GM18870 (cell line): ENCODE results near the gene PHKB.

Experiments used
- ATAC-seq: cut with Tn5 transposase; IDR thresholded peaks from one replicate; pipeline ENCODE4 v1.9.1; 2021; ENCODE audit warnings: moderate library complexity; ENCODE audit not compliant: unreplicated experiment

The PHKB gene

GRCh38 chr16:47611848-47612493 lies 150.8 kb downstream of the PHKB start:
- ATAC-seq = no peak

DNA sequence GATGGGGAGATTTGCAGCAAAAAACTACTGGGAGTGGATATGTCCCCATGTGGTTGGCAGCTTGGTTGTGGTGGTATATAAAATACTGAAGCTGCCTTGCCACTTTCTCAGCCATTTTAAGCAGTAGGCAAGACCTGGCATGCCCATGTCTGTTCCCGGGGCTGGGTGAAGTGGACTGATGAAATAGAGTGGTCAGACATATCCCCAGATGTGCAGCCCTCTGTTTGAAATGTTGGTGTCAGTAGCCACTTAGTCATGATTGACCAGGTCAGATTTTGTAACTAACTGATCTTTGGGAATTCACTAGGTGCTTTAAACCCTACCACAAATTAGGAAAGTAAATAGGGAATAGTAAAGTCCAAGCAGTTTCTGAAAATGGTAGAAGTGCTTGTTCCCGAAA lies 151.6 kb downstream of the PHKB start:
- no peak for ATAC-seq

DNA sequence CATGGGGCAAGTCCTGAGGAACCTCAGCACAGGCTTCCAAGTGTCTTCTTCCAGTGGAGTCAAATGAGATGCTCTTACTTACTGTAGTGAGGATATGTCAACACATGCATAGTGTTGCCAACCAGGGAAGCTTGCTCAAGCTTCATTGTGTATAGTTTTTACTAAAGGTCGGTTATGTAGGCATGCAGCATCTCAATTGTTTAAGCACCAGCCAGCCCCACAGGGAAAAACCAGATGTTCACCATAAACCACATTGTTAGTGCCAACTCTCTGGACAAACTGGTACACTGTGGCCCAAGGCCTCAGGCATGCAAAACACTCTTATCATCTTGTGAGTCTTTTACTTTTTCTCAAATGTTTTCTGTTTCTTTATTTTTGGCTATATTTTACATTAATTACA lies 152.1 kb downstream of the PHKB start:
- ATAC-seq = no peak

DNA sequence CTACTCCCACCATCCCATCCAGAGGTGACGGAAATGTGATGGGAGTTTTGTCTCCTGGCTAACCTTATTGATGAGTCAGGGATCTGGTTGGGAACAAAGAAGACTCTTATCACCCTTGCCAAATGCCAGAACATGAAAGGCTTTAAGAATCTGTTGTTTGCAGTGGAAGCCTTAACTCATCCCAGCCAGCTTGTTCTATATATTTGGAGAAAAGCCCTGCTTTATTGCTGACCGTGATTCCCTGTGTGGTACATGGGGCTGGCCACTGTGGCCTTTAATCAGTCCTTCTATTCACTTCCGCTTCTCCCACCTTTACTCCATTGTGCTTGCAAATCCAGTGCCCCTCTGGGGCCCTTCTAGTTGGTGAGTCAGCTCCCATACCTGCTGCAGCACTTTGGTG lies 156.6 kb downstream of the PHKB start:
- ATAC-seq = no peak

- no peak for ATAC-seq
Observed at GRCh38 chr16:47622451-47623176, 161.5 kb downstream of the PHKB start.

DNA sequence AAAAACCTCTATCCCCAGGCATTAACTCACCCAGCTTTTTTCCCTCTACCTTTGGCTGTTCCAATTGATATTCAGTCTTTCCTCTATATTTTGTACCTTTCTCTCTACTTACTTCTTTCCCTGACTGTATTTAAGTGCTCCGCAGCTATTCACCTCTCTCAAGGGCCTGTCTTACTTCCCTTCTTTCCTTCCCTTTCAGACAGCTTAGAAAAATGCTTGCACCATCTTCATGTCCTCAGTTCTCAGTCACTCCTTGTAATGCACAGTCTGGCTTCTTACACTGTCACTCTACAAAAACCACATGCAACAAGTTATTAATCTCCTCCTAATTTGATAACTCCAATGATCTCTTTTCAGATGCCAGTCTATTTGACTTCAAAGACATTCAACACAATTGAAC lies 163.4 kb downstream of the PHKB start:
- ATAC-seq = no peak

GRCh38 chr16:47625115-47625567 lies 164.0 kb downstream of the PHKB start:
- ATAC-seq = no peak

GRCh38 chr16:47626246-47626645 lies 165.1 kb downstream of the PHKB start:
- ATAC-seq = no peak

DNA sequence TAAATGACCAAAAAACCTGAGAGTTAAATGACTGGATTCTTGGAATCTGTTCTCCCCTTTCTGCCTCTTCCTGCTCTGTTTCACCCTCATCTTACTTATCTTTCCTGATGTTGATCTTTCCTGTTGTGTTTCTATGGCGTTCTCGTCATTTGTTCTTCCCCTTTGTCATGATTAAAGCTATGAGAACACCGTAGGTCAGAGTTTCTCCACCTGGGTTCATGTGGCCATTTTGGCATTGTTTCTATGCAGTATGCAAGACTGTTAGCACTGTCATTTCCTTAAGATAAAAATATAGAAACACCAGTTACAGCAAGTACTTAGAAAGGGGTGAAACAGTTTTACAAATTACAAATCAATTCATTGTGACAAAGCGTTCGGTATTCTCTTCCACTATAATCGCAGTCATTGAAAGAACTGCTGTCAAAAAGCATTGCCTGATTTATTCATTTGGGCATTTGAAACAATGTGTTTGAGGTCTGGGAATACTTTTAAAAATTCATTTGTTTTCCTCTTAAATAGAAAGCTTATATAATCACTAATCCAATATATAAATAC lies 166.0 kb downstream of the PHKB start:
- no peak for ATAC-seq

GRCh38 chr16:47627721-47628120 lies 166.6 kb downstream of the PHKB start:
- ATAC-seq = no peak

DNA sequence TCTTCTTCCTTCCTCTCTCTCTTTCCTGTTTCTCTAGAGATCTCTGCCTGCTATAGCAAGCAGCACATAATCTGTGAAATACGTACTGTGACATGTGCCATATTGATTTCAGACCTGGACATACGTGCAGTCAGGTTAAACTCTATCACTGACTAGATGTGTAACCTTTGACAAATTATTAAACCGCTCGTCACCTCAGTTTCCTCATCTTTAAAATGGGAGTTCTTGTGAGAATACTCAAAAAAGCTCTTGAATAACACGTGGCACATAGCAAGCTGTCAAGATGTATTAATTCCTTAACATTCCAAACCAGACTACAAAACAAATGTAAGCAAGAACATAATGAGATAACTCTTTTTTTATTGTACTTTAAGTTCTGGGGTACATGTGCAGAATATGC lies 170.0 kb downstream of the PHKB start:
- no peak for ATAC-seq

DNA sequence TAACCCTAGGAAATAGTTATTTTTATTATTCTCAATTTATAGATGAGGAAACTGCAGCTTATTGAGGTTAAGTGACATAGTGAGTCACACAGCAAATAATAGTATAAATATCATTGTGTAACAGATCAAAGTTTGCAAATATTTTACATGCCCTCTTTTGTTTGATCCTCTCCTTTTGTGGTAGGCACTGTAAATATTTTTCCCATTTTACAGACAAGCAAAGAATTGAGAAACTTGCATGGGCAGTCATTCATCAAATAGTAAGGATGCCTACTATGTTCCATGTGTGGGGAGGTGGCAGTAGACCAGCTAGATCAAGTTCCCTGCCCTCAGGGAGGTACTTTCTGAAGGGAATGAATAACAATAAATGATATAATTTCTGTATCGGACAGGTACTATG lies 173.0 kb downstream of the PHKB start:
- ATAC-seq = no peak

DNA sequence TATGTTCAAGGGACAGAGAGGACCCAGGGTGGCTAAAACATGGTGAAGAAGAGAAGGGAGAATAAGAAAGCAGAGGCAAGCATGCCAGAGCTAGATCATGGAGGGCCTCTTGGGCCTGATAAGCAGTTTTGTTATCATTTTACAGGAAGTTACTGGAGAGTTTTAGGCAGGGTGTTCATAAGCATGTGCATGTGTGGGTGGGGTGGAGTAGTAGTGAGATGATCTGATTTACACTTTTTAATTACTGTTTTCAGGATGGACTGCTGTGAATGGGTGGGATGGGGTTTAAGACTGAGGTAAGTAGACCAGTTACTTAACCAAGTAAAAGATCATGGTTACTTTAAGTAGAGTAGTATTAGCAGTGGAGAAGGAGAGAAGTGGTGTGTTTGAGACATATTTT lies 173.6 kb downstream of the PHKB start:
- no peak for ATAC-seq

GRCh38 chr16:47636501-47637099 lies 175.5 kb downstream of the PHKB start:
- ATAC-seq = no peak

DNA sequence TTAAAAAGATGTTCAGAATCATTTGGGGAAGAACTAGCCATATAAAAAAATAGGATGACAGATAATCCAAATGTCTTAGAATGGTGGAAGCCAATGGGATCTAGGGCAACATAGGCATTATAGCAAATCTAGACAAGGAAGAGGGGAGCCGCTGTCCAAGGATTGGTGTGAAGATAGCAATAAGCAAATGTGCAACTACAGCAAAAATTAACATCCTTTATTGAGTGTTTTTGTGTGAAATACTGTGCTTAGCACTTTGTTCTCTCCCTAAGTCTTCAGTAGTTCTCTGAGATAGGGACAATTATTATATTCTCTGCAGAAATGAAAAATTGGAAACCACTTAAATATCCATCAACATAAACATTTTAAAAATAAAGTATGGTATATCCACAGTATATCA lies 177.0 kb downstream of the PHKB start:
- no peak for ATAC-seq

DNA sequence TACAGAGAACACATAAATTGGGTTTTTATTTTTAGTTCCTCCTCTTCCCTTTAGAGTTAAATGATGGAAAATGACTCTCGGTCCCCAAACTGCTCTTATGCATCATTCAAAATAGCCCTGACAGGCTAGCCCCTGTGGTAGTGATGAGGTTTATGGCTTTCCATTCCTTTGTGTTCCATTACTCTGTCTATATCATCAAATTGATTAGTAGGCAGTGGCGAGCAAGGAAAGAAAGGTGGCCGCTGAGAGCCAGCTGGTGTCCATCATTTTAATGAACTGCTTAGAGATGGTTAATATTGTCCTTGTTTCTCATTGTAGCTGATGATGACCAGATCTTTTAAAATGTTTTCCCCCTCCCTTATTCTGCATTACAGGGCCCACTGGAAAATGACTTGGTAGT lies 179.5 kb downstream of the PHKB start:
- ATAC-seq = no peak

- no peak for ATAC-seq
Observed at GRCh38 chr16:47643323-47644000, 182.3 kb downstream of the PHKB start.

DNA sequence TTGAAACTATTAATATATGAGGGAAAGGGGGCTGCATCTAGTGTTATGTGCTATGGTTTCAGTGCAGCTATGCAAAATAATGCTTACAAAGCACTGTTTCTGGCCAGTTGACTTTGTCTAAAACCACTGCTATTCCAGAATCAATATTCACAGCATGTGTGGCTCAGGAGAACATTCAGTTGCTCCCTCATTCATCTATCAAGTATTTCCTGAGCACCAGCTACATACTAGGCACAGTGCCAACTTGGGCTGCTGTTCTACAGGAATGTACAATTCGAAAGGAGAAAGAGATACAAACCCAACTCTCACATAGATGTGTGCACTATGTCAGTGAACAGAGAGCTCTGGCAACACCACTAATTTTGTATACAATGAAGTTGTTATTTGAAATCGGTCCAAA lies 183.0 kb downstream of the PHKB start:
- no peak for ATAC-seq

DNA sequence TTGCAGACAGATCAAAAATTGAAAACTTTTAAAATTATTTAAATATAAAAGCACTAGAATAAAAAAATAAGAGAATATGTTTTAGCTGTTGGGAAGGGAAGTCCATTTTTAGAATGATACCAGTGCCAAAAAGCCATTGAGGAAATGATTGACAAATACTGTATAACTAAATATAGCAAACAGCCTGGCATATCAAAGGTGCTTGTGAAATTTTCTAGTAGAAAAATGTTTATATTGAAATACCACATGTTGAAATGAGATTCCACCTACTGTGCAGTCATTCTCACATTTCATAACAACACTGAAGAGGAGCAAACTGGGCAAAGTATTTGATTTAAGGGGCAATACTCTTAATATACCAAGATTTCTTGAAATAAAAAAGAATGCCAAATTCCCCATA lies 183.5 kb downstream of the PHKB start:
- no peak for ATAC-seq

- ATAC-seq = no peak
Observed at GRCh38 chr16:47646914-47647313, 185.8 kb downstream of the PHKB start.

- no peak for ATAC-seq
Observed at GRCh38 chr16:47657032-47657431, 195.9 kb downstream of the PHKB start.
